ELR (cell line): ENCODE measurements around the gene LRRC58.
A peak's percentile ranks its signal among the peaks of the same experiment; 100 is the strongest.

ENCODE experiments used
- DNase-seq: peaks from one replicate; pipeline ENCODE4 v3.0.0-alpha.2; 2015; ENCODE audit warnings: low read depth

LRRC58 gene

DNA sequence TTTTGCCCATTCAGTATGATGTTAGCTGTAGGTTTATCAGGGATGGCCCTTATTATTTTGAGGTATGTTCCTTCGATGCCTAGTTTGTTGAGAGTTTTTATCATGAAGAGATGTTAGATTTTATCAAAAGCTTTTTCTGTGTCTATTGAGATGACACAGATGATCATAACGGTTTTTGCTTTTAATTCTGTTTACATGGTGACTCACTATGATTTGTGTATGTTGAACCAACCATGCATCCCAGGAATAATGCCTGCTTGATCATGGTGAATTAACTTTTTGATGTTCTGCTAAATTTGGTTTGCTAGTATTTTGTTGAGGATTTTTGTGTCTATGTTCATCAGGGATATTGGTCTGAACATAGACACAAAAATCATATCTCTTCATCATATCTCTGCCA is 72.4 kb downstream of the LRRC58 start:
- peak; percentile 34 for DNase-seq

DNA sequence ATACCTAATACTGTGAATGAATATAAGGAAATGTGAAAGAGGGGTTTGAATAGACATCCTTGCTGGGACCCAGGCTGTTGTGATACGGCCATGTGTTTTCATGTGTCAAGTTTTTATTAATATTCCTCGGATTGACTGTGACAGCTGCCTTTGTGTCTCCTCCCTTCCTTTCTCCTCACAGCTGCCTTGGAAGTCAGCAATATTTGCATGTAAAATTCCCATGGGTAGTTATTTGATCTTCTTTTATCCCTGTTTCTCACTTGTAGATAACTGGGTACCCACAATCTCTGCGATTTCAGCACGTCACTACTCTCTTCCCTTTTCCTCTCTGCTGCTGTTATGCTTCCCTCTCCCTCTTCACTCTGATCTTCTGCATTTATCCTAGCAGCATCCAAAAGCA is 73.5 kb downstream of the LRRC58 start:
- DNase-seq = no peak

DNA sequence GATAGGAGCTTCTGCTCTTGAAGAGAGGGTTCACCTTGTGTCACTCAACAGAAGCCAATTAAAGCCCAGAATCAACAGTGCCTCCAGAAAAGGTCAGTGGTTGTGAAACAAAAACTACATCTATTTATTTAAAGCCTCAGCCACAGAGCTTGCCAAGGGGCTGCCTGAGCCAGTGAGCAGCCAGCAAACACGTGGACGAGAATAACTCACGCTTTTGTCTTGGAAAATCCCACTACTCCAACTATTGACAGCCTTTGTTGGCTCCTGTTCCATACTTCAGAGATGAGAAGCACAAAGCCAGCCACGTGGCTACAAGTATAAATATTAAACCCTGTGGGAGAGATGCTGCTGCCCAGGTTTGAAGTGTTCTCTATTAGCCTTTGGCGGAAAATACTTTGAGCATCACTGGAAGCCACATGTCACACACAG is 74.4 kb downstream of the LRRC58 start:
- DNase-seq = no peak
